Caco-2 (cell line): ENCODE data around the gene CHID1. TPM values are rescaled to one million over a fixed set of nuclear protein-coding genes. Genes with fewer than 3 reads are reported as not detected.
A peak's percentile ranks its signal among the peaks of the same experiment; 100 is the strongest.

ENCODE experiments used
- BruUV-seq: library from RNA; stranded (reverse); fragments of 400-500 nt; replicated peaks from 2 replicates; lab custom pipeline; 2021; lab: Mats Ljungman, UMichigan
- CTCF ChIA-PET: fragments of 300-600 bp; sonication (Branson Sonifier 250); formaldehyde crosslinking; loops from one replicate; lab custom pipeline; 2022; ENCODE audit warnings: antibody characterized with exemption; lab: Charles Lee
- POLR2A ChIA-PET: fragments of 300-600 bp; sonication (Branson Sonifier 250); formaldehyde crosslinking; loops from one replicate; lab custom pipeline; 2022; ENCODE audit warnings: antibody characterized with exemption; lab: Charles Lee
- DNase-seq, 2 experiments: peaks; one replicate each; pipeline versions ENCODE4 v3.0.0 to v3.0.0-alpha.2; 2020 to 2022
- H3K27me3 ChIP-seq: replicated peaks from 2 replicates; pipeline ENCODE4 v1.6.0; 2011; ENCODE audit warnings: low read length; ENCODE audit not compliant: control insufficient read depth, insufficient read depth
- H3K36me3 ChIP-seq: 2 replicates; pipeline ENCODE4 v1.5.1; 2011; ENCODE audit warnings: low read length; ENCODE audit not compliant: control insufficient read depth, insufficient read depth
- H3K4me1 ChIP-seq: fragments of 250-450 bp; sonication (Bioruptor Pico); 2 replicates; pipeline ENCODE4 v1.5.1; 2020; ENCODE audit warnings: mild to moderate bottlenecking
- H3K4me3 ChIP-seq: 2 replicates; pipeline ENCODE4 v1.5.1; 2011; ENCODE audit warnings: low read depth, mild to moderate bottlenecking, control low read depth, low read length
- H3K9me3 ChIP-seq: fragments of 250-450 bp; sonication (Bioruptor Pico); 2 replicates; pipeline ENCODE4 v1.5.1; 2020; ENCODE audit warnings: mild to moderate bottlenecking, moderate library complexity
- H3K27ac Mint-ChIP-seq: one replicate; pipeline ENCODE4 v1.8.0; 2022; ENCODE audit warnings: mixed read lengths; ENCODE audit not compliant: unreplicated experiment
- H3K27me3 Mint-ChIP-seq: one replicate; pipeline ENCODE4 v1.8.0; 2022; ENCODE audit warnings: mixed read lengths; ENCODE audit not compliant: insufficient read depth, unreplicated experiment
- H3K36me3 Mint-ChIP-seq: one replicate; pipeline ENCODE4 v1.8.0; 2022; ENCODE audit warnings: mild to moderate bottlenecking, mixed read lengths; ENCODE audit not compliant: insufficient read depth, unreplicated experiment
- H3K4me1 Mint-ChIP-seq: one replicate; pipeline ENCODE4 v1.8.0; 2022; ENCODE audit warnings: low read depth, mixed read lengths; ENCODE audit not compliant: unreplicated experiment
- H3K4me3 Mint-ChIP-seq: one replicate; pipeline ENCODE4 v1.8.0; 2022; ENCODE audit warnings: mild to moderate bottlenecking, moderate library complexity, mixed read lengths; ENCODE audit not compliant: unreplicated experiment
- H3K9me3 Mint-ChIP-seq: one replicate; pipeline ENCODE4 v1.8.0; 2022; ENCODE audit warnings: mixed read lengths; ENCODE audit not compliant: unreplicated experiment
- CTCF ChIP-seq, 2 experiments: fragments of 200-600 bp in 1 of 2; IDR thresholded peaks; 1 replicate in 1 of 2; 2 replicates in 1 of 2; pipeline versions ENCODE4 v1.5.1 to v1.8.0; 2011 to 2022; ENCODE audit warnings: antibody characterized with exemption in 1 of 2, control low read depth in 1 of 2, inconsistent platforms in 1 of 2, low read depth in 1 of 2, low read length in 1 of 2, mild to moderate bottlenecking in 1 of 2, moderate library complexity in 1 of 2; ENCODE audit not compliant: insufficient read depth in 1 of 2, severe bottlenecking in 1 of 2, unreplicated experiment in 1 of 2
- intact Hi-C: fragments of 100-400 bp; cut with micrococcal nuclease; formaldehyde crosslinking; loops from one replicate; pipeline ENCODE4 v1.10.0; 2022; ENCODE audit not compliant: unreplicated experiment
- total RNA-seq: library from RNA; stranded (reverse); gene quantifications from 2 replicates; pipeline ENCODE4 v1.2.3, GENCODE V29; 2022

Gene CHID1
- total RNA-seq, 1 experiment from 2014 or later = 180 TPM

DNA sequence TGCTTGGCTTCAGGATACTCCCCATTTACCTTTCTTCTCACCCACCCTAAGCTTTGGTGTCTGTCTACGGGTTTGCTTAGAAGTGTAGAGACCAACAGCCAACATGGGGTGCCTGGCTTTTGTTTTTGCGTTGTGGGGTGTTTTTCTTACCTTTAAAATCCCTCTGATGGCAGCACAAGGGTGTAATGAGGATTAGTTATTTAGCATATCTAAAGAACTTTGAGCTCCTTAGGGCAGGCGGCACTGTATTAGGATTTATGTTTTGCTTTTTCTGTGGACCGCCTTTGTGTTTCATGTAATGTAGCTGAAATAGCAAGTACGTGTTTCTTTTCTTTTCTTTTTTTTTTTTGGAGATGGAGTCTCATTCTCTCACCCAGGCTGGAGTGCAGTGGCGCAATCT is 23.9 kb upstream of the CHID1 start:
- peaks cover 36% of the 10 kb centered on the region for H3K36me3 Mint-ChIP-seq

DNA sequence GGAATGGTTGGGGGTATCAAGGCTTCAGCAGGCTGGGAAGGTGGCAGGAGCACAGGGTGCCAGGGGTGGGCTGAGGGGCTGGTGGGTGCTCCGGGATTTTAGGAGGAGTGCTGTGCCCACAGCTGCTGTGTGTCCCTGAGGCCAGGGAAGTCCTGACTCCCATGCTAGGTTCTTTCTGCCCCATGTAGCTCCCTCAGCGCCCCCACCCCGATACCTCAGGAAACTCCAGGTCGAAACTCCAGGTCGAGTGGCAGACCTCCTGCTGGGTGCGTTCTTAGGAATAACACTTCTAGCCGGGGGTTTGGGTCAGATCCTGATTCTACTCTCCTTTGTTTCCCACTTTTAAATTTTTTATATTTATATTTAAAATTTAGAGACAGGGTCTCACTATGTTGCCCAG is 23.3 kb upstream of the CHID1 start:
- Mint-ChIP-seq H3K27ac (peak overlapping the region; percentile 32), H3K4me1 (peaks cover 14% of the 10 kb centered on the region), H3K4me3 (no peak overlapping the region)

More for the DNA sequence above, 23.9 kb upstream of the CHID1 start:
- no peak for TF ChIP-seq CTCF (IDR thresholded peaks at IDR 0.05; ENCODE audit: insufficient read depth in 1 of 2, low read depth in 1 of 2, low read length in 1 of 2, severe bottlenecking in 1 of 2, unreplicated experiment in 1 of 2)
- ChIA-PET CTCF (no interaction called here), POLR2A (no interaction called here)
- no TSS peak for BruUV-seq
- H3K4me1 ChIP-seq = peaks cover 18% of the 10 kb centered on the region
- H3K27me3 ChIP-seq = no peaks in the 10 kb centered on the region
- no peaks in the 10 kb centered on the region for H3K27me3 Mint-ChIP-seq
- H3K9me3 Mint-ChIP-seq = no peaks in the 10 kb centered on the region
- intact Hi-C loops = no loop called here
- H3K9me3 ChIP-seq = no peaks in the 10 kb centered on the region
- no peak overlapping the region for H3K4me3 Mint-ChIP-seq
- no peaks in the 10 kb centered on the region for H3K36me3 ChIP-seq
- peaks cover 13% of the 10 kb centered on the region for H3K4me1 Mint-ChIP-seq
- peak overlapping the region; percentile 32 for H3K27ac Mint-ChIP-seq
- H3K4me3 ChIP-seq = no peak overlapping the region
- no peak for DNase-seq

DNA sequence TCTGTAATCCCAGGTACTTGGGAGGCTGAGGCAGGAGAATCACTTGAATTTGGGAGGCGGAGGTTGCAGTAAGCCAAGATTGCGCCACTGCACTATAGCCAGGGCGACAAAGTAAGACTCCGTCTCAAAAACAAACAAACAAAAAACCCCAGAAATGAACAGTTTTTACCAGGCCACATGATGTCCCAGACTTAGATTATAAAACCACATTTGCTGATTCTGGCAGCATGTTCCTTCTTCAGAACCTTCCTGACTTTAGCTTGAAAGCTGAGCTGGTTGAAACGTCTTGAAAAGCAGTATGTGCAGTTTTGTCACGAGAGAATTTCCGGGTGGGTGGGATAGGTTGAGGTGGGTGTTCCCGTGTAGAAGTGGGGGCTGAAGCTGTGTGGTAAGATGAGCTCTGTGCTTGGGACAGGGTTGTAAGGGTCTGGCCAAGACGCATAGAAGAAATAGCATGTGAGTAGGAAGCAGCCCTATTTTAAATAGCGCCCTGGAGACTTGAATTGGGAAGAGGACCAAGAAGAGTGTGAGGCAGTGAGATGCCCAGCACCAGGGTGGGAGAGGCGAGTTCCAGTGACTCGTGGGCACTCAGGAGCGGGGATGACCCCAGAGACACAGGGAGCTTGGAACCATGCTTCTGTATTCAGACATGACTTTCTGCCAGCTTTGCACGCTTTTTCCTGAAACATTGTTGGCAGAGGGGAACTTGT is 22.7 kb upstream of the CHID1 start:
- ChIA-PET CTCF (no interaction called here), POLR2A (interaction anchor here (0.6 kb wide), 1 partner anchor 41 kb away, joined by 3 read pairs; no protein-coding TSS in a partner anchor)
- Histone ChIP-seq H3K9me3 (no peaks in the 10 kb centered on the region), H3K27me3 (no peaks in the 10 kb centered on the region), H3K4me1 (peaks cover 19% of the 10 kb centered on the region), H3K4me3 (no peak overlapping the region), H3K36me3 (no peaks in the 10 kb centered on the region)
- Mint-ChIP-seq H3K36me3 (peaks cover 36% of the 10 kb centered on the region), H3K9me3 (no peaks in the 10 kb centered on the region), H3K4me3 (no peak overlapping the region), H3K4me1 (peaks cover 16% of the 10 kb centered on the region), H3K27me3 (no peaks in the 10 kb centered on the region), H3K27ac (no peak overlapping the region)
- no TSS peak for BruUV-seq
- intact Hi-C loops = no loop called here
- no peak for DNase-seq
- TF ChIP-seq CTCF (IDR thresholded peaks at IDR 0.05; ENCODE audit: insufficient read depth in 1 of 2, low read depth in 1 of 2, low read length in 1 of 2, severe bottlenecking in 1 of 2, unreplicated experiment in 1 of 2) = no peak

More for the DNA sequence above, 23.3 kb upstream of the CHID1 start:
- no peak overlapping the region for H3K4me3 ChIP-seq
- intact Hi-C loops = no loop called here
- no peaks in the 10 kb centered on the region for H3K9me3 ChIP-seq
- Mint-ChIP-seq H3K36me3 (peaks cover 35% of the 10 kb centered on the region), H3K27me3 (no peaks in the 10 kb centered on the region), H3K9me3 (no peaks in the 10 kb centered on the region)
- H3K4me1 ChIP-seq = peaks cover 15% of the 10 kb centered on the region
- H3K36me3 ChIP-seq = no peaks in the 10 kb centered on the region
- no peak for TF ChIP-seq CTCF (IDR thresholded peaks at IDR 0.05; ENCODE audit: insufficient read depth in 1 of 2, low read depth in 1 of 2, low read length in 1 of 2, severe bottlenecking in 1 of 2, unreplicated experiment in 1 of 2)
- no TSS peak for BruUV-seq
- H3K27me3 ChIP-seq = no peaks in the 10 kb centered on the region
- ChIA-PET POLR2A (no interaction called here), CTCF (no interaction called here)
- DNase-seq = no peak
